ENCODE data around the gene ATN1.

ATN1 gene

GRCh38 chr12:6946920-6947374 lies 19.2 kb downstream of the ATN1 start:
- DNase-seq = no peak

DNA sequence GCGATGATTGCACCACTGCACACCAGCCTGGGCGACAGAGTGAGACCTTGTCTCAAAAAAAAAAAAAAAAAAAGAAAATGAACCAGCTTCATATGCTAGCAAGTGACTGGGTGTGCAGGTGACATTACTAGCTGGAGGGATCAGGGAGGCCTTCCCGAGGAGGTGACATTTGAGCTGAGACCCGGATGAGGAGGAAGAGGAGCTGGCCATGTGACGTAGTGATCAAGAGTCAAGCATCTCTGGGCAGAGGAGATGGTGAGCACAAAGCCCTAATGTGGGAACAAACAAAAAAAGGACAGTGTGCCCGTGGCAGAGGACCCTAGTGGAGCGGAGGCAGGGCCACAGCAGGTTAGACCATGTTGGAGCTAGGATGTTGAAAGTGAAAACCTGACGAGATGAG lies 19.9 kb downstream of the ATN1 start:
- DNase-seq = no peak

DNA sequence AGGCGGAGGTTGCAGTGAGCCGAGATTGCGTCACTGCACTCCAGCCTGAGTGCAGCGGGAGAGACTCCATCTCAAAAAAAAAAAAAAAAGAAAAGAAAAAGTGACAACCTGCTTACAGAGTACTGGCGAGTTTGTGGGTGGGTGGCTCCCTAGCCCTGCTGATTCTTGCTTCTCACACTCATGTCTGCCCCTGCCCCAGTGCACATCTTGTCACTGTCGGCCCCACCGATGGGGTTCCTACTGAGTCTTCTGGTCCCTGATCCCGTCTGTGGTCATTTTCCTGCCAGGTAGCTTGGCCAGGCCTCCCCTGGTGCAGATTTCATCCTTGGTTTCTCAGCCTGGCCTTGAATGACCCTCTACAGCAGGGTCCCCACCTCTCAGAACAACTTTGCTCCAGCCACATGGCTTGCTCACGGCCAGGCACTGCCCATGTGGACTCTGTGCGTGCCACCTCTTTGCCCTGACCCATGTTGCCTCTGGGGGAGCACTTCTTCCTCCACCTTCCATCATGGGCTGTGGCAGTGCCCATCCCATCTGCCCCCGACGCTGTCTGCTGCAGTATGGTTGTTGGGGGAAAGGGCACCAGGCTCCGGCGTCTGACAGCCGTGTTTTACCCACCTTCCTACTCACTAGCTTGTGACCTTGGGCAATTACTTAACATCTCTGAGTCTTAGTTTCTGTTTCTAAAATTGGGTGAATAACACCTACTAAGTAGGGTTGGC lies 21.3 kb downstream of the ATN1 start:
- DNase-seq = no peak

DNA sequence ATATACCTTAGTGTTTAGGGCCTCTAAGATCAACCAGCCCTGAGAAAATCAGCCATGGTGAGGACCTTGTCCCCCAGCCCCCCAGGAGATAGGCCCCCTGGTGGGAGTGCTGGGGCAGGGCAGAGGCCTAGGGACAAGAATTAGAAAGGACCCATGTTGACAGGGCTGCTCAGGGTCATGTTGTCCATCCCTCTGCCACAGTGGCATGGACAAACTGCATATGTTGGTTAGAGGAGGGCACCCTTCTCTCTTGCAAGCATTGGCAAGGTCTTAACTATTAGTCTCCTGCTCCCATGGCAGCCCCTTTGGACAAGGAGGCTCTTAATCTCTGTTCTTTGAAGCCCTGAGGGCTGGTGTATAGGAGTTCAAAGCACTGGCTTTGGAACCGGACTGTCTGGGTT lies 22.6 kb downstream of the ATN1 start:
- no peak for DNase-seq

GRCh38 chr12:6950811-6951540 lies 23.2 kb downstream of the ATN1 start, which contains the start of gene PTPN6:
Gene PTPN6 (plus strand): TSS chr12:6951356. CDS start chr12:6951513, 157 bp downstream.
- no peak for DNase-seq

DNA sequence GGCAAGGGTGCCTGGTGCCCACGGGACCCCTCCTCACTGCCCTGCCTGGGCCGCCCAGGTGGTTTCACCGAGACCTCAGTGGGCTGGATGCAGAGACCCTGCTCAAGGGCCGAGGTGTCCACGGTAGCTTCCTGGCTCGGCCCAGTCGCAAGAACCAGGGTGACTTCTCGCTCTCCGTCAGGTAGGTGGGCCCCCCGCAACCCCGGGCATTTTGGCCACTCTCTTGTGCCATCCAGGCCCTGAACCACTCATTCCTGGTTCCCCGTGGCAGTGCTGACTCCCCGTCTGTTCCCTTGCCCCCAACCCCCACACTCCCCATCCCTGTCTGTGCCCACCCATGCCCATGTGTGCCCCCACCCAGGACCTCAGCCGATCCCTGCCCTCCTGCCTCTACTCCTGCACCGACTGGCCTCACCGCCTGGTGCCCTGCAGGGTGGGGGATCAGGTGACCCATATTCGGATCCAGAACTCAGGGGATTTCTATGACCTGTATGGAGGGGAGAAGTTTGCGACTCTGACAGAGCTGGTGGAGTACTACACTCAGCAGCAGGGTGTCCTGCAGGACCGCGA lies 23.9 kb downstream of the ATN1 start:
- DNase-seq = no peak

- DNase-seq = no peak
These were observed 24.5 kb downstream of the ATN1 start for GRCh38 chr12:6952121-6952862.

DNA sequence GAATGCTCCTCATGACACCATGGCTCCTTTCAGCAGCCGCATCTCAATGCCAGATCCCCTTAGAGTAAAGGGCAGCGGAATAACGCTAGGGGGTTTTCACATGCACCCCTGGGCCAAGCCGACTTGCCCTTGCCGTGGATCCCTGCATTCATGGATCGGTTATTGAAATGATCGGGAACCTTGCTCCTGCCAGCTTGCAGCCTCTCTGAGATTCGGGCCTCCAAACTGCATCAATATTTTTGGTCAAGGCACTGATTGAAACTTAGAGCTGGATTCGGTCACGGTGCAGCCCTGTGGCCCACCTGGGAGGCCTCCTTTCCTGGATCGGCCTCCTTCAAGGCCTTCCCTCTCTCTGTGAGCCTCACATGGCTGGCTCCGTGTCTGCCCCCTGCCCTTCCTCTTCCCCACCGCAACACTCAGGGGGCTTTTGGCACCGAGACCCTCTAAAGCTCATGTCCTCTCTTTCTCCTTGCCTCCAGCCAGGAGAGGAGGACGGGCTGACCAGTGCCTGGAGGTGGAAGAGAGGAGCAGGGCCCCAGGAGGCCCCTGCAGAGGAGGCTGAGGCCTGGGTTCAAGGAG lies 25.2 kb downstream of the ATN1 start:
- no peak for DNase-seq

DNA sequence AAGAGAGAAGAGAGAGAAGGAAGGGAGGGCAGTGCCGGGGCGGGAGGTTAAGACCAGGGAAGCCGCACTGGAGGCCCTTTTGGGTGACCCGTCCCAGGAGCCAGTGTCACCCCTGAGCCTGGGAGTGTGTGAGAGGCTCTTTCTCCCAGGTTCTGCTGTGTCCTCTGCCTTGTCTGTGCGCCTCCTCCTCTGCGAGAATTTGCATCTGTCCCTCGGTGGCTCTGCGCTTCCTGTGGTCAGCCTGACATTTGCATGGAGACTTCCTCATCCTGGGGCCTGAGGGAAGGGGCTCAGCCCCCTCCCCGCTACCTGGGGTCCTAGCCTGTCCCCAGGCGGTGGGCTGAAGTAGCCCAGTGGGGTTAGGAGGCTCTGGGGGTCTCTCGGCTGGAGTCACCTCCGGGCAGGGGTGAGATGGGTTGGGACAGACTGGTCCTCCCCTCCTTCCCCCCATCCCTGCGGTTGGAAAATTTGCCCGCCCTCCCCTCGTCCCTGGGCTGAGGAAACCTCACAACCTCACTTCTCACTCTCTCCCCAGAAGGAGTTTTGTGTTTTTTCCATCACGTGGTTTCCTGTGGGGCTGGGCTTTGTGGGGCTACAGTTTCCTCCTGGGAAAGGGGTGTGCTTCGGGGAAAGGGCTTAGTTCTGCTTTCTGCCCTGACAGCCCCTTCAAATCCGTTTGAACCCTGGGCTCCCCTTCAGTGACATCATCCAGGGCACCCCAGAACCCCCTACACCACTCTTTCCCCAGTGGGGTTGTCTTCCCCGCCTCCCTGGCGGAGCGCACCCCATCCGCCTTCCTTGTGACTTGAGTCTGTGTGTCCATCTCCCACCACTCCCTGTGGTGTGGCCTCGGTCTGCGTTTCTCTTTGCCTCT lies 25.9 kb downstream of the ATN1 start:
- DNase-seq = no peak

- no peak for DNase-seq
These were observed 26.8 kb downstream of the ATN1 start for GRCh38 chr12:6954316-6955107.

GRCh38 chr12:6955108-6956020 lies 27.6 kb downstream of the ATN1 start:
- DNase-seq = no peak

GRCh38 chr12:6956021-6956727 lies 28.4 kb downstream of the ATN1 start:
- no peak for DNase-seq

- no peak for DNase-seq
These were observed 29.5 kb downstream of the ATN1 start for GRCh38 chr12:6957151-6957701.

- no peak for DNase-seq
These were observed 30.2 kb downstream of the ATN1 start for GRCh38 chr12:6957741-6958608.

DNA sequence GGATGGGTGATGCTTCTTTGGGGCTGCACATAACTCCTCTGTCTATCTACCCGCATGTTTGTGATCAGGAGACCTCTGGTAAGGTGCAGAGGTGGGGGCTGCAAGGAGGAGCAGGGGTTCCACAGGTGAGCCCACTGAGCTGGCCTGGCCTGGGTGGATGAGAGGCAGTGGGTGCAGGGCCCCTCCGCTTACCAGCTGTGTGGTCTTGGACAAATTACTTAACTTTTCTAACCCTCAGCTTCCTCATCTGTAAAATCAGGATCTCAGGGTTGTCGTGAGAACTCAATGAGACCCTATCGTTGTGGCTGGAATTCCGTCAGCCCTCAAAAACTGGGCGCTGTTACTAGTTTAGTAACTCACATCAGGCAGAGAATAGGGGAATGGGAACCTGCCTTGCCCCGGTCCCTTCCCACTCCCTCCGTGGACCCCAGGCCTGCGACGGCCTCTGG lies 30.9 kb downstream of the ATN1 start:
- DNase-seq = no peak

DNA sequence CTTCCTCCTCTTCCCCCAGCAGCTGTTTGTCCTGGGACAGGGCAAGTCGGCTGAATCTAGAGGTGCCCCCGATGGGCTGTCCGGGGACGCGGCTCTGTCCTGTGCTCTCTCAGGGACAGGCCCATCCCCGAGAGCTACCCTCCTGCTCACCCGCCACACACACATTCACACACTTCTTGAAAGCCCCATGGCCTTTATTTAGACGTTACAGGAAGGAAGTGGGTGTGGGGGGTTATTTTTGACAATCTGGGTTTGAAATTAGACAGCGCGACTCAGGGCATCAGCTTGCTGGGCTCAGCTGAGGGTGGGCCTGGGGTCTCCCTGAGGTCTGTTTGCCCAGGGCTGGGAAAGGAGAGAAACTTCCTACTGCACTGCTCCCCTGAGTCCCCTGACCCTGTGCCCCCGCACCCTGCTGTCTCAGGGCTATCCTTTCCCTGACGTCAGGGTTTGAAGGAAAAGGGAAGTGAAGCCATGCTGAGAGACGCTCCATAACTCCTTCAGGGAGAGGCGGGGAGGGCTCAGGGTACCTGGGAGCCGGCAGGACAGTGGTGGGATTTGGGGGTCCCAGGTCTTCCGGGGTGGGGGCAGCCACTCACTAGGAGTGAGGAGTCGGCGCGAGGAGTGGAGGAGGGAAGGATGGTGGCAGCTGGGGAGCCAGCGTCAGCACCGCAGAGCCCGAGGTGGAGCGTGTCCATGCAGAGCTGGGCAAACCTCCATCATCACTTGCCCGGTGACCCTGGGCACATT lies 31.5 kb downstream of the ATN1 start:
- no peak for DNase-seq
